Upper lobe of left lung (tissue), 4 donors: ENCODE results near the gene SSPN.

Source experiments
- POLR2A ChIP-seq, 4 donors: fragments of 450-650 bp; IDR thresholded peaks; one replicate each; pipeline ENCODE4 v1.5.1; 2016 to 2017; ENCODE audit warnings: antibody characterized with exemption in 4 of 4, mild to moderate bottlenecking in 2 of 4
- POLR2AphosphoS5 ChIP-seq, 2 donors: sonication (generic); formaldehyde crosslinking; IDR thresholded peaks; one replicate each; pipeline ENCODE4 v1.5.1; 2017; ENCODE audit warnings: antibody characterized with exemption in 2 of 2

DNA sequence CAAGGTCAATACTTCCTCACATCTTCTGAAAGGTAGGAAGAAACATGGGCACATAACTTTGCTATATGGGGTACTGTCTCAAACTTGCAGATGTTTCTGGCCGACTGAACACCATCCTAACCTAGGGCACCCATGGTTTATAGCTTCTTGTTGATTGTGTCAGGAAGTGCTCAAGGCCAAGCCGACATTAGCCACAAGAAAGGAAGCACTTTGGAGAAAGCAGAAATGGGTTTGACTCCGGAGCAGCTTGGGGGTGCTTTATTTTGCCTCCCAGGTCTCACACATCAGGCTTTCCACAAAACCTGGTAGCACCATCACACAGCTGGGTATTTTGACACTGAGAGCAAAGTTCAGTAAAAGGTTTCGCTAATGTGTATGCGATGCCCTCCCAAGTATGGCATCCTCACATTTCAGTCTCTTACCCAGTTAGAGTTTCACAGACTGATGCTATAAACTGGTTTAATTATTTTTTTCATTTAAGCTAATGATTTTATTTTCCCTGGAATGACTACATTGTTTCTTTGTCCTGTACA is 45.3 kb upstream of the SSPN start:
- no peak for TF ChIP-seq POLR2AphosphoS5 (IDR thresholded peaks at IDR 0.05)
- no peak for TF ChIP-seq POLR2A (IDR thresholded peaks at IDR 0.05)
